GM19193 (cell line): ENCODE results near the gene SYNDIG1.

Experiments used
- POLR2A ChIP-seq: IDR thresholded peaks from 4 replicates; pipeline ENCODE4 v1.6.1; 2011; ENCODE audit not compliant: insufficient read depth, insufficient read length; ENCODE audit errors: extremely low read depth

SYNDIG1 gene

GRCh38 chr20:24469116-24469893 is at the start of gene SYNDIG1:
Gene SYNDIG1 (plus strand): TSS chr20:24469629. CDS start chr20:24543098, 73,469 bp downstream.
- TF ChIP-seq POLR2A: no peak

GRCh38 chr20:24419786-24420185 is 49.6 kb upstream of the SYNDIG1 start:
- TF ChIP-seq POLR2A: no peak

- no peak for TF ChIP-seq POLR2A
These were observed 48.9 kb upstream of the SYNDIG1 start for GRCh38 chr20:24420567-24420966.

- TF ChIP-seq POLR2A: no peak
These were observed 48.4 kb upstream of the SYNDIG1 start for GRCh38 chr20:24421071-24421470.

- no peak for TF ChIP-seq POLR2A
These were observed 47.2 kb upstream of the SYNDIG1 start for GRCh38 chr20:24422091-24422760.

GRCh38 chr20:24423390-24424313 is 45.8 kb upstream of the SYNDIG1 start:
- TF ChIP-seq POLR2A: no peak

GRCh38 chr20:24425523-24426135 is 43.8 kb upstream of the SYNDIG1 start:
- no peak for TF ChIP-seq POLR2A

- TF ChIP-seq POLR2A: no peak
These were observed 38.0 kb upstream of the SYNDIG1 start for GRCh38 chr20:24431279-24432045.

GRCh38 chr20:24432046-24432442 is 37.4 kb upstream of the SYNDIG1 start:
- no peak for TF ChIP-seq POLR2A

- no peak for TF ChIP-seq POLR2A
These were observed 33.3 kb upstream of the SYNDIG1 start for GRCh38 chr20:24436160-24436559.

- no peak for TF ChIP-seq POLR2A
These were observed 32.0 kb upstream of the SYNDIG1 start for GRCh38 chr20:24437196-24438082.

GRCh38 chr20:24438331-24438730 is 31.1 kb upstream of the SYNDIG1 start:
- TF ChIP-seq POLR2A: no peak

- no peak for TF ChIP-seq POLR2A
These were observed 29.6 kb upstream of the SYNDIG1 start for GRCh38 chr20:24439737-24440387.

- no peak for TF ChIP-seq POLR2A
These were observed 27.8 kb upstream of the SYNDIG1 start for GRCh38 chr20:24441661-24442060.
